HepG2 (cell line): ENCODE results near the gene ZNF793. TPM values are rescaled to one million over a fixed set of nuclear protein-coding genes. Genes with fewer than 3 reads are reported as not detected.

Experiments
- BCLAF1 ChIP-seq: fragments of 450-650 bp; IDR thresholded peaks from 2 replicates; pipeline ENCODE4 v1.6.1; 2017; ENCODE audit warnings: mild to moderate bottlenecking
- BORCS8-MEF2B ChIP-seq: sonication (generic); formaldehyde crosslinking; IDR thresholded peaks from 2 replicates; pipeline ENCODE4 v1.8.0; 2022; ENCODE audit warnings: mild to moderate bottlenecking, missing genetic modification reagents
- GLMP ChIP-seq: sonication (generic); formaldehyde crosslinking; IDR thresholded peaks from 2 replicates; pipeline ENCODE4 v1.9.0; 2021; ENCODE audit warnings: missing genetic modification reagents, mild to moderate bottlenecking, borderline replicate concordance
- GZF1 ChIP-seq: sonication (generic); formaldehyde crosslinking; IDR thresholded peaks from 2 replicates; pipeline ENCODE4 v1.5.1; 2020; ENCODE audit warnings: mild to moderate bottlenecking, missing genetic modification reagents
- KDM2A ChIP-seq: sonication (generic); formaldehyde crosslinking; IDR thresholded peaks from 2 replicates; pipeline ENCODE4 v1.4.0; 2020; ENCODE audit warnings: low read depth, missing genetic modification reagents, borderline replicate concordance
- KDM5B ChIP-seq: sonication (generic); formaldehyde crosslinking; IDR thresholded peaks from 2 replicates; pipeline ENCODE4 v1.4.0; 2020; ENCODE audit warnings: missing genetic modification reagents, mild to moderate bottlenecking, borderline replicate concordance
- NFYC ChIP-seq: IDR thresholded peaks from 2 replicates; pipeline ENCODE4 v1.6.1; 2016; ENCODE audit warnings: missing genetic modification reagents, missing compliant biosample characterization
- PAXIP1 ChIP-seq: sonication (generic); formaldehyde crosslinking; conservative IDR thresholded peaks from 2 replicates; pipeline ENCODE4 v1.4.0; 2020; ENCODE audit warnings: mild to moderate bottlenecking, missing genetic modification reagents, moderate library complexity
- PTBP1 ChIP-seq: fragments of 200-400 bp; formaldehyde crosslinking; IDR thresholded peaks from 2 replicates; pipeline ENCODE4 v1.6.1; 2018; ENCODE audit warnings: low read length, low read depth; ENCODE audit not compliant: poor library complexity, severe bottlenecking
- REPIN1 ChIP-seq: sonication (generic); formaldehyde crosslinking; IDR thresholded peaks from 2 replicates; pipeline ENCODE4 v1.8.0; 2022; ENCODE audit warnings: missing genetic modification reagents, low read depth, mild to moderate bottlenecking, borderline replicate concordance
- SAFB2 ChIP-seq: sonication (generic); formaldehyde crosslinking; IDR thresholded peaks from 2 replicates; pipeline ENCODE4 v1.5.1; 2020; ENCODE audit warnings: missing genetic modification reagents, low read depth, mild to moderate bottlenecking, borderline replicate concordance
- TAF1 ChIP-seq: sonication (generic); formaldehyde crosslinking; IDR thresholded peaks from 2 replicates; pipeline ENCODE4 v1.4.0; 2020; ENCODE audit warnings: missing genetic modification reagents
- TCF7 ChIP-seq: sonication (generic); IDR thresholded peaks from 2 replicates; pipeline ENCODE4 v1.6.1; 2016; ENCODE audit warnings: antibody characterized with exemption, low read depth
- ZFP36L2 ChIP-seq: sonication (generic); formaldehyde crosslinking; IDR thresholded peaks from 2 replicates; pipeline ENCODE4 v1.4.0; 2020; ENCODE audit warnings: missing genetic modification reagents
- ZFP90 ChIP-seq: sonication (generic); formaldehyde crosslinking; IDR thresholded peaks from 2 replicates; pipeline ENCODE4 v1.8.0; 2022; ENCODE audit warnings: missing genetic modification reagents, mild to moderate bottlenecking, inconsistent platforms, borderline replicate concordance
- ZNF143 ChIP-seq: sonication (generic); formaldehyde crosslinking; IDR thresholded peaks from 2 replicates; pipeline ENCODE4 v1.4.0; 2020; ENCODE audit warnings: missing genetic modification reagents
- ZNF235 ChIP-seq: sonication (generic); formaldehyde crosslinking; IDR thresholded peaks from 2 replicates; pipeline ENCODE4 v1.8.1; 2023; ENCODE audit warnings: mild to moderate bottlenecking, missing genetic modification reagents, borderline replicate concordance
- ZNF350 ChIP-seq: sonication (generic); formaldehyde crosslinking; IDR thresholded peaks from 2 replicates; pipeline ENCODE4 v1.4.0; 2020; ENCODE audit warnings: mild to moderate bottlenecking, low read depth, missing genetic modification reagents, borderline replicate concordance
- ZNF44 ChIP-seq: sonication (generic); formaldehyde crosslinking; IDR thresholded peaks from 2 replicates; pipeline ENCODE4 v1.5.1; 2020; ENCODE audit warnings: mild to moderate bottlenecking, missing genetic modification reagents
- ZNF543 ChIP-seq: sonication (generic); formaldehyde crosslinking; IDR thresholded peaks from 2 replicates; pipeline ENCODE4 v1.4.0; 2020; ENCODE audit warnings: mild to moderate bottlenecking, missing genetic modification reagents
- ZNF776 ChIP-seq: sonication (generic); formaldehyde crosslinking; IDR thresholded peaks from 2 replicates; pipeline ENCODE4 v1.4.0; 2020; ENCODE audit warnings: mild to moderate bottlenecking, missing genetic modification reagents
- ZSCAN25 ChIP-seq: sonication (generic); formaldehyde crosslinking; IDR thresholded peaks from 2 replicates; pipeline ENCODE4 v1.8.0; 2022; ENCODE audit warnings: mild to moderate bottlenecking, missing genetic modification reagents
- polyA plus RNA-seq, 8 experiments: library from polyadenylated mRNA; depleted of rRNA in 3 of 8; stranded (reverse) in 7 of 8; unstranded in 1 of 8; fragments of >200 nt; fragmentation: Illumina TruSeq in 4 of 8; extraction: Trizol in 4 of 8; gene quantifications; 2 replicates each; pipeline versions ENCODE4 v1.2.1 to v1.2.3, GENCODE V29; 2011 to 2016; ENCODE audit warnings: low read depth in 4 of 8, missing spikeins in 1 of 8, mixed read lengths in 1 of 8; ENCODE audit not compliant: insufficient read depth in 1 of 8
- total RNA-seq, 5 experiments: library from RNA; depleted of rRNA; stranded (reverse); fragments of >200 nt; fragmentation: Illumina TruSeq; extraction: Trizol; gene quantifications; 2 replicates each; pipeline ENCODE4 v1.2.3, GENCODE V29; 2016; ENCODE audit warnings: low read depth in 1 of 5

Gene ZNF793
- total and polyA plus RNA-seq, 2 of the 13 experiments (the other 11 are each of a cell fraction or from before 2014, with no cell fraction given): 0.13 to 0.35 TPM

- 0 out of 2 replicates have a peak, but pooled peaks have one; percentile 20 for TF ChIP-seq PAXIP1 (CRISPR knock-in tag)
- no peak for TF ChIP-seq ZFP36L2 (CRISPR knock-in tag)
- peak; percentile 64; the same call in 1 of the 2 replicates for TF ChIP-seq ZNF543 (CRISPR knock-in tag)
- peak; percentile 68; the same call in 1 of the 2 replicates for TF ChIP-seq TCF7
- TF ChIP-seq ZFP90 (CRISPR knock-in tag): peak; percentile 87
- TF ChIP-seq ZNF350: peak; percentile 80
- peak; percentile 62; the same call in 1 of the 2 replicates for TF ChIP-seq ZNF776 (CRISPR knock-in tag)
- no peak for TF ChIP-seq REPIN1 (CRISPR knock-in tag)
- TF ChIP-seq SAFB2 (CRISPR knock-in tag): peak; percentile 81; the same call in 1 of the 2 replicates
- no peak for TF ChIP-seq GLMP
- TF ChIP-seq TAF1 (CRISPR knock-in tag): peak; percentile 55
- TF ChIP-seq ZNF44 (CRISPR knock-in tag): peak; percentile 66; the same call in 1 of the 2 replicates
- no peak for TF ChIP-seq PTBP1
- TF ChIP-seq BORCS8-MEF2B (CRISPR knock-in tag): peak; percentile 33; the same call in 1 of the 2 replicates
- TF ChIP-seq ZNF235: peak; percentile 45; the same call in 1 of the 2 replicates
- no peak for TF ChIP-seq BCLAF1
- TF ChIP-seq ZNF143 (CRISPR knock-in tag): peak; percentile 96
- peak; percentile 63; the same call in 1 of the 2 replicates for TF ChIP-seq GZF1
- TF ChIP-seq NFYC (CRISPR knock-in tag): no peak
- TF ChIP-seq KDM5B (CRISPR knock-in tag): peak; percentile 80; the same call in 1 of the 2 replicates
- TF ChIP-seq KDM2A (CRISPR knock-in tag): peak; percentile 84
- 0 out of 2 replicates have a peak, but pooled peaks have one; percentile 26 for TF ChIP-seq ZSCAN25
These were observed 37.6 kb upstream of the ZNF793 start, which contains the start of gene ZNF570 (continued) for GRCh38 chr19:37468961-37469777.
